Measurements from ENCODE around the gene PIGA.

Gene PIGA

DNA sequence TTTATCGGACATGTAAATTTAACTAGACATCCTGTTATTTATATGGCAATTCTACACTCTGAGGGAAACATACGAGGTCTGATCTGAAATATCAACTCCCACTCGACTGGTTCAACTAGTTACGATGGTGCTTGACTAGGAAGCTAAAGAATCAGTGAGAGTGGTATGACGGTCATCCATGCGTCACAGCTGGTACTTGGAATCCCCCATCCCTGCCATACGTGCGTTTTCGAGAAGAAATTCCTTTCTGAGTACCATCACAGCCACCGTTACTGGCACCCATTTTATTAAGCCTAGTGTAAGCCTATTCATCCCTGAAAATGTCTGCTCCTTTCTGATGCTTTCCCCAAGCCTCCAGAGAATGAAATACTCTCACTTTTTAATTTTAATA, 695 bp upstream of the PIGA start:
- TF ChIP-seq, protein P1, sequence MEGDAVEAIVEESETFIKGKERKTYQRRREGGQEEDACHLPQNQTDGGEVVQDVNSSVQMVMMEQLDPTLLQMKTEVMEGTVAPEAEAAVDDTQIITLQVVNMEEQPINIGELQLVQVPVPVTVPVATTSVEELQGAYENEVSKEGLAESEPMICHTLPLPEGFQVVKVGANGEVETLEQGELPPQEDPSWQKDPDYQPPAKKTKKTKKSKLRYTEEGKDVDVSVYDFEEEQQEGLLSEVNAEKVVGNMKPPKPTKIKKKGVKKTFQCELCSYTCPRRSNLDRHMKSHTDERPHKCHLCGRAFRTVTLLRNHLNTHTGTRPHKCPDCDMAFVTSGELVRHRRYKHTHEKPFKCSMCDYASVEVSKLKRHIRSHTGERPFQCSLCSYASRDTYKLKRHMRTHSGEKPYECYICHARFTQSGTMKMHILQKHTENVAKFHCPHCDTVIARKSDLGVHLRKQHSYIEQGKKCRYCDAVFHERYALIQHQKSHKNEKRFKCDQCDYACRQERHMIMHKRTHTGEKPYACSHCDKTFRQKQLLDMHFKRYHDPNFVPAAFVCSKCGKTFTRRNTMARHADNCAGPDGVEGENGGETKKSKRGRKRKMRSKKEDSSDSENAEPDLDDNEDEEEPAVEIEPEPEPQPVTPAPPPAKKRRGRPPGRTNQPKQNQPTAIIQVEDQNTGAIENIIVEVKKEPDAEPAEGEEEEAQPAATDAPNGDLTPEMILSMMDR (IDR thresholded peaks at IDR 0.05) = no peak

DNA sequence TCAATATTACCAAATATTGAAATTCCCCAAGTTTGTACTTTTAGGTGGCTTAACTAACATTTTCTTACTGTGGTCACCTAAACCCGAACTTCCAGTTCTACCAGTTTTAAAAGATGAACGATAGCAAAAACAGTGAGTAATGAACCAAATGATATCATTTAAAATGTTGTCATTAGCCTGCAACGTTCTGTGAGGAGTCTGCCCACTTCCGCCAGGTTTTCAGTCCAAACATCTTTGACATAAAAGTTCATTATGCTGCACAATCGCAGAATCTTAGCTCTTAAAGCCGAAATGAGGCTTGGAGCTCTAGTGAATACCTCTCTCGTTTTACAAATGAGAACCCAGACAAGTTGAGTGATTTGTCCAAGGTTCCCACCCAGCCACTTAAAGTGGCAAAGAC, 762 bp downstream of the PIGA start:
- TF ChIP-seq, protein P1 (IDR thresholded peaks at IDR 0.05) = no peak

DNA sequence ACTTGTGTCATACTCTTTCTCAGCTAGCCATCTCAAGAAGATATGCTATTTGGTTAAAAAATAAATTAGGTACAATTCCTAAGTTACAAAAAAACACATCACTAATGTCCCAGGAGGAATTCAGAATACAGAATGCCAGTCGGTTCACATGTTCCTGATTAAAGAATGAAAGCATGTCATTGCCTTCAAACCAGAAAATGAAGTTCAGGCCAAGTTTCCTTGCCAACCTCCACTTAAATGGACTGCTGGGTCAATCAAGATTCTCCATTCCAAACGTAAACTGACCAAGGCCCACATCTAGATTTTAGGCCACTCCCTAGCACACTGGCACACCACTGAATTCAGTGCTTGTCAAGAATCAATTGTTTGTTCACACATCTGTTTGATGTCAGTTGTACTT, 6.5 kb downstream of the PIGA start:
- TF ChIP-seq, protein P1 (IDR thresholded peaks at IDR 0.05) = no peak

DNA sequence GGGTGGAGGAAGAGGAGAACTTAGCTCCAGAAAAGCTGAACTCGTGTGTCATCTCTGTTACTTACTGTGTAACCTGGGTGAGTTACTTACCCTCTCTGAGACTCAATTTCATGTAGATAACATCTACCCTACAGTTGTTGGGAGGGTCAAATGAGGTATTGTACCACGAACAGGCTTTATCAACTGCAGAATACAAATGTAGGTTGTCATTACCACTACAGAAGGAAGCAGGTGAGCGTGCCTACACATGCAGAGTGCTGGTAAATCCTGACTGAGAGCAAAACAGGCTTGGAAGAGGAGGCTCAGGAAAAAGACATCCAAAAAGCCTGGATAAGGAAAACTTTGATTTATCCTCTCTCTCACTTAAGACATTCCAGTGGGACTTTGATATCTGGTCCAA, 7.2 kb downstream of the PIGA start:
- TF ChIP-seq, protein P1 (IDR thresholded peaks at IDR 0.05) = no peak

DNA sequence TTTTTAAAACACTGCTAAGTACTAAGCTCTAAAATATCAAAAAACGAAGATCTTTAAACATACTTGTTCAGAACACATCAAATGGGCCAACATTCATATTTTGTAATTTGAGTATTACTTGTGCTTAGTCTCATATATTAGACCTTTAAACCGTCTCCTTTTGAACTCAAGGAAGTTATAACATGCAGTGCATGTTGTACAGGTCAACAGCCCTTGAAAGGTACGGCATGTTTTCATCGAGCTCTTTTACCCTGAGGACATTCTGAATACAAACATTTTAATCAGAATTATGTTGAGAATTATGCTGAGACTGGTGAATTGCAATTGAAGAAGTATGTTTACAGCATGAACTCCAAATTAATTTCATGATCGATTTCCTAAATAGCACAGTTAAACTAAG, 12.9 kb downstream of the PIGA start:
- TF ChIP-seq, protein P1 (IDR thresholded peaks at IDR 0.05) = no peak

DNA sequence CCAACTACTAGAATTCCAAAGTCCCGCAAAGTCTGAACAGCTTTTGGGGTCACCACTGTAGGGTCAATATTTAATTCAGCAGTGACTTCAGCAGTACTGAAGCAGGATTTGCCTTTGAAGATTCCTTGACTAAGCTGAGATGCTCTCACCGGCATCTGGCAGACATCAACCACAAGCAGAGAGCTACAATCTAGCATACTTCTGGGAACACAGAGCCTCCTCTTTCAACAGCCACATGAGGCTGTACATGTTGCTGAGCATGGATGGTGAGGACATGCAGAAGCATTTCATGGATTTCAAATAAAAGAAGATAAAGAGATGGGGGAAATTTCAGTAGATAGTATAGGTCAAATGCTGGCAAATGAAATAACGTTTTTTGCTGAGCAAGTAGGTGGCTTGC, 13.3 kb downstream of the PIGA start:
- TF ChIP-seq, protein P1 (IDR thresholded peaks at IDR 0.05) = no peak

DNA sequence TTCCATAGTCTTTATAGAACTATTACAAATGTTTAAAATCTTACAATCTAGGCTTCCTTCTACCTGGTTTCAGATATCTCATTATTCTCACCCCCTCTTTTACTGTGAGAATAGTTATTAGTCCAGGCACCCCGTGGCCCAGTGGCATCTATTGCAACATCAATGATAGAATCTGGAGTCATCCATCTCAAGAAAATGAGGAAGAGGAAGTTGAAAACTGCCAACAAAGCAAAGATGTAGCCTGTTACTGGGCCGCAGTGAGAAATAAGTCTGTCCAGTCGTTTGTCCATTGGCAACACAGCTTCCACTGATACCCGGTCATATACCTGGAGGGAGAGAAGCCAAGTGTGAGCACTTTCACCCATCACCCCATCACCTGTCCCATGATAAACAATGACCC, 13.9 kb downstream of the PIGA start:
- TF ChIP-seq, protein P1 (IDR thresholded peaks at IDR 0.05) = no peak

DNA sequence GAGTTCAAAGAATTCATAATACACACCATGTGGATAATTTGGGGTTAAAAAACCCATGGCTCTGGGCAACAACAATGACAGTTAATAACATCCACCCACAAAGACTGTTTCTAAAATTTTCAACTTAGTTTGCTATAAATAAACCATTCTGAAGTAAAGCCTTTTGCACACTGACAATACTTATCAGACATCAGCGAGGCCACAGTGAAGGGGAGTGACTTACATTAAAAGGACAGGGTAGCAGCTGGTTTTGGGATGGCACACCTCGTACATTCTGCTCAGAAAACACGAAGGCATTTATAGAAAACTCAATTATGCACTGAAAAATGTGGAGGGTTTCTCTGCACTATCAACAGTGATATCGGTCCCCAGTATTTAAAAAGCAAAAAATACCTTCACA, 15.0 kb downstream of the PIGA start:
- TF ChIP-seq, protein P1 (IDR thresholded peaks at IDR 0.05) = no peak
